ENCODE results near the gene TYW1B.
"Not testable (repeated sequence)": the region's sequence is repeated elsewhere in the genome, so short reads cannot be mapped to it uniquely, and the experiment has no call there.

TYW1B gene

GRCh38 chr7:72754312-72754711, 73.7 kb downstream of the TYW1B start:
- DNase-seq (ENCODE audit: low spot score), result no peak

GRCh38 chr7:72753781-72754180, 74.2 kb downstream of the TYW1B start:
- DNase-seq (ENCODE audit: low spot score), result no peak

GRCh38 chr7:72753229-72753628, 74.8 kb downstream of the TYW1B start:
- not testable (repeated sequence) for DNase-seq (ENCODE audit: low spot score)

- no peak for DNase-seq (ENCODE audit: low spot score)
Observed at GRCh38 chr7:72751978-72752377, 76.0 kb downstream of the TYW1B start.

GRCh38 chr7:72751378-72751777, 76.6 kb downstream of the TYW1B start:
- DNase-seq (ENCODE audit: low spot score), result no peak

GRCh38 chr7:72748649-72749048, 79.4 kb downstream of the TYW1B start:
- DNase-seq (ENCODE audit: low spot score), result not testable (repeated sequence)

- not testable (repeated sequence) for DNase-seq (ENCODE audit: low spot score)
Observed at GRCh38 chr7:72744244-72744926, 83.6 kb downstream of the TYW1B start.

GRCh38 chr7:72743801-72744200, 84.2 kb downstream of the TYW1B start:
- not testable (repeated sequence) for DNase-seq (ENCODE audit: low spot score)

- DNase-seq (ENCODE audit: low spot score), result not testable (repeated sequence)
Observed at GRCh38 chr7:72739716-72740115, 88.3 kb downstream of the TYW1B start.

GRCh38 chr7:72735855-72736254, 92.1 kb downstream of the TYW1B start:
- not testable (repeated sequence) for DNase-seq (ENCODE audit: low spot score)

GRCh38 chr7:72730815-72731214, 97.2 kb downstream of the TYW1B start:
- DNase-seq (ENCODE audit: low spot score), result not testable (repeated sequence)

GRCh38 chr7:72730384-72730783, 97.6 kb downstream of the TYW1B start:
- DNase-seq (ENCODE audit: low spot score), result not testable (repeated sequence)

GRCh38 chr7:72729130-72729529, 98.9 kb downstream of the TYW1B start:
- not testable (repeated sequence) for DNase-seq (ENCODE audit: low spot score)

GRCh38 chr7:72722694-72723093, 105.3 kb downstream of the TYW1B start:
- not testable (repeated sequence) for DNase-seq (ENCODE audit: low spot score)

- not testable (repeated sequence) for DNase-seq (ENCODE audit: low spot score)
Observed at GRCh38 chr7:72720890-72721289, 107.1 kb downstream of the TYW1B start.

- not testable (repeated sequence) for DNase-seq (ENCODE audit: low spot score)
Observed at GRCh38 chr7:72717252-72717774, 110.7 kb downstream of the TYW1B start.

GRCh38 chr7:72711927-72712326, 116.1 kb downstream of the TYW1B start:
- DNase-seq (ENCODE audit: low spot score), result not testable (repeated sequence)

- DNase-seq (ENCODE audit: low spot score), result no peak
Observed at GRCh38 chr7:72710983-72711382, 117.0 kb downstream of the TYW1B start.

- DNase-seq (ENCODE audit: low spot score), result no peak
Observed at GRCh38 chr7:72709909-72710308, 118.1 kb downstream of the TYW1B start.

GRCh38 chr7:72708371-72709050, 119.5 kb downstream of the TYW1B start:
- not testable (repeated sequence) for DNase-seq (ENCODE audit: low spot score)

- DNase-seq (ENCODE audit: low spot score), result no peak
Observed at GRCh38 chr7:72706521-72706920, 121.5 kb downstream of the TYW1B start.

- DNase-seq (ENCODE audit: low spot score), result not testable (repeated sequence)
Observed at GRCh38 chr7:72705693-72706092, 122.3 kb downstream of the TYW1B start.

GRCh38 chr7:72704894-72705293, 123.1 kb downstream of the TYW1B start:
- DNase-seq (ENCODE audit: low spot score), result no peak

Measured in SK-N-DZ (cell line).